Fibroblast of lung (primary cell): Measurements from ENCODE around the gene KIF1C.

ENCODE experiments used
- EZH2 ChIP-seq: IDR thresholded peaks from 2 replicates; pipeline ENCODE4 v1.5.1; 2012; ENCODE audit warnings: low read length, control low read depth, mild to moderate bottlenecking; ENCODE audit errors: missing control alignments
- TF ChIP-seq, protein P1 (sequence below), 2 donors: IDR thresholded peaks in 1 of 2; conservative IDR thresholded peaks in 1 of 2; 1 replicate in 1 of 2; 2 replicates in 1 of 2; pipeline ENCODE4 v1.5.1; 2011 to 2012; ENCODE audit warnings: low read length in 2 of 2, control low read depth in 1 of 2, inconsistent platforms in 1 of 2, low read depth in 1 of 2, mild to moderate bottlenecking in 1 of 2

DNA sequence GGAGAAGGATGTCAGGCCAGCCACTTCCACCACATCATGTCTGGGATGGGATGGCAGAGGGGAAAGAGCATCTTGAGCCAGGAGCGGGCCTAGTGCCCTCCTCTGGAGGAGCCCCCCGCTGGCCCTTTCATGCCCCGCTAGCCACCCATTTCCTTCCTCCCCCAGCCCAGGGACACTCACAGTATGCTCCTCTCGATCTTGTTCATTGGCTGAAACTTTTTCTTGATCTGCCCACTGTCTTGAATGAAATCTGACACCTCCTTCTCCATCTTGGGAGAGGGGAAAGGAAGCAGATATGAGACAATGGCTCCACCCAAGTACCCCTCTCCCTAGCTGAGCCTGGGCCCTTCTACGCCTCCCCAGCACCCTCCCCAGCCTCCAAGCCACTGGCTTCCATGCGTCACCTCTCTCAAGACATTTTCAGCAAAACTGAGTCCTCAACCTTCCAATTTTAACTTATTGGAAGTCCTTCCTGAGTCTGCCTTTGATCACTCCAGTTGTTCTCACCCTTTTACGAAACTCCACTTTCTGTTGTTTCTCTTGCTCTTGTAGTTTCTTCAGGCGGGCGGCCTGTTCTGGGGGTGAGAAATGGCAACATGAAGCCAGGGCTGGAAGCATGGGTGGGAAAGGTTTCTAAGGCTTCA lies 37.3 kb upstream of the KIF1C start:
- TF ChIP-seq, protein P1, sequence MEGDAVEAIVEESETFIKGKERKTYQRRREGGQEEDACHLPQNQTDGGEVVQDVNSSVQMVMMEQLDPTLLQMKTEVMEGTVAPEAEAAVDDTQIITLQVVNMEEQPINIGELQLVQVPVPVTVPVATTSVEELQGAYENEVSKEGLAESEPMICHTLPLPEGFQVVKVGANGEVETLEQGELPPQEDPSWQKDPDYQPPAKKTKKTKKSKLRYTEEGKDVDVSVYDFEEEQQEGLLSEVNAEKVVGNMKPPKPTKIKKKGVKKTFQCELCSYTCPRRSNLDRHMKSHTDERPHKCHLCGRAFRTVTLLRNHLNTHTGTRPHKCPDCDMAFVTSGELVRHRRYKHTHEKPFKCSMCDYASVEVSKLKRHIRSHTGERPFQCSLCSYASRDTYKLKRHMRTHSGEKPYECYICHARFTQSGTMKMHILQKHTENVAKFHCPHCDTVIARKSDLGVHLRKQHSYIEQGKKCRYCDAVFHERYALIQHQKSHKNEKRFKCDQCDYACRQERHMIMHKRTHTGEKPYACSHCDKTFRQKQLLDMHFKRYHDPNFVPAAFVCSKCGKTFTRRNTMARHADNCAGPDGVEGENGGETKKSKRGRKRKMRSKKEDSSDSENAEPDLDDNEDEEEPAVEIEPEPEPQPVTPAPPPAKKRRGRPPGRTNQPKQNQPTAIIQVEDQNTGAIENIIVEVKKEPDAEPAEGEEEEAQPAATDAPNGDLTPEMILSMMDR (conservative IDR thresholded peaks at IDR 0.05 in 1 of 2, IDR thresholded peaks at IDR 0.05 in 1 of 2; ENCODE audit: low read depth in 1 of 2, low read length in 2 of 2) = no peak
- no peak for TF ChIP-seq EZH2
